PC-9 (cell line): Measurements from ENCODE around the gene C1QTNF7. TPM values are rescaled to one million over a fixed set of nuclear protein-coding genes. Genes with fewer than 3 reads are reported as not detected.

Source experiments
- BruUV-seq: library from RNA; stranded (reverse); fragments of 400-500 nt; replicated peaks from 2 replicates; lab custom pipeline; 2021; lab: Mats Ljungman, UMichigan
- CTCF ChIA-PET: fragments of 300-600 bp; sonication (Branson Sonifier 250); formaldehyde crosslinking; loops from one replicate; lab custom pipeline; 2022; ENCODE audit warnings: antibody characterized with exemption; lab: Charles Lee
- POLR2A ChIA-PET: fragments of 300-600 bp; sonication (Branson Sonifier 250); formaldehyde crosslinking; loops from one replicate; lab custom pipeline; 2022; ENCODE audit warnings: antibody characterized with exemption; ENCODE audit not compliant: unreplicated experiment; lab: Charles Lee
- DNase-seq, 2 experiments: peaks; one replicate each; pipeline versions ENCODE4 v3.0.0 to v3.0.0-alpha.2; 2015 to 2022; ENCODE audit warnings: mixed read lengths in 1 of 2
- H2AFZ ChIP-seq: fragments of 200-600 bp; sonication (generic); 2 replicates; pipeline ENCODE4 v1.8.1; 2017; ENCODE audit warnings: antibody characterized with exemption
- H3F3A ChIP-seq: fragments of 200-600 bp; sonication (generic); 2 replicates; pipeline ENCODE4 v1.8.1; 2017; ENCODE audit warnings: antibody characterized with exemption, mild to moderate bottlenecking, low read depth; ENCODE audit not compliant: insufficient read depth
- H3K27ac ChIP-seq: fragments of 200-600 bp; sonication (generic); 2 replicates; pipeline ENCODE4 v1.6.1; 2016; ENCODE audit warnings: mixed run types
- H3K27me3 ChIP-seq: fragments of 200-600 bp; sonication (generic); 2 replicates; pipeline ENCODE4 v1.6.1; 2016; ENCODE audit warnings: low read depth, mixed run types; ENCODE audit not compliant: insufficient read depth
- H3K36me3 ChIP-seq: fragments of 200-600 bp; sonication (generic); 2 replicates; pipeline ENCODE4 v1.6.1; 2016; ENCODE audit warnings: low read depth, mixed run types
- H3K4me1 ChIP-seq: fragments of 200-600 bp; sonication (generic); replicated peaks from 2 replicates; pipeline ENCODE4 v1.6.1; 2016; ENCODE audit warnings: mixed run types; ENCODE audit not compliant: insufficient read depth
- H3K4me2 ChIP-seq: fragments of 200-600 bp; sonication (generic); 2 replicates; pipeline ENCODE4 v1.6.1; 2017; ENCODE audit warnings: mixed run types
- H3K4me3 ChIP-seq: fragments of 200-600 bp; sonication (generic); 2 replicates; pipeline ENCODE4 v1.6.1; 2016; ENCODE audit warnings: mixed run types
- H3K79me2 ChIP-seq: fragments of 200-600 bp; sonication (generic); 2 replicates; pipeline ENCODE4 v1.6.1; 2017; ENCODE audit warnings: low read depth, mixed run types
- H3K9me2 ChIP-seq: fragments of 200-600 bp; sonication (generic); 2 replicates; pipeline ENCODE4 v1.8.1; 2017; ENCODE audit warnings: mild to moderate bottlenecking; ENCODE audit not compliant: insufficient read depth
- H3K9me3 ChIP-seq: fragments of 200-600 bp; sonication (generic); 2 replicates; pipeline ENCODE4 v1.8.1; 2016; ENCODE audit warnings: low read depth; ENCODE audit not compliant: insufficient read depth
- H4K20me1 ChIP-seq: fragments of 200-600 bp; sonication (generic); 2 replicates; pipeline ENCODE4 v1.8.1; 2017; ENCODE audit not compliant: insufficient read depth
- EZH2 ChIP-seq: fragments of 200-600 bp; sonication (generic); IDR thresholded peaks from 2 replicates; pipeline ENCODE4 v1.8.0; 2017; ENCODE audit warnings: antibody characterized with exemption, low read depth
- intact Hi-C: fragments of 100-400 bp; cut with micrococcal nuclease; formaldehyde crosslinking; loops from one replicate; pipeline ENCODE4 v1.10.0; 2022; ENCODE audit not compliant: unreplicated experiment
- total RNA-seq: library from RNA; stranded (reverse); gene quantifications from 2 replicates; pipeline ENCODE4 v1.2.3, GENCODE V29; 2021
- TF ChIP-seq, protein P1 (sequence below): fragments of 200-600 bp; sonication (generic); conservative IDR thresholded peaks from 2 replicates; pipeline ENCODE4 v1.6.1; 2017; ENCODE audit warnings: mixed run types, antibody characterized with exemption, mild to moderate bottlenecking, moderate library complexity

C1QTNF7 gene
- total RNA-seq, 1 experiment from 2014 or later: not detected

DNA sequence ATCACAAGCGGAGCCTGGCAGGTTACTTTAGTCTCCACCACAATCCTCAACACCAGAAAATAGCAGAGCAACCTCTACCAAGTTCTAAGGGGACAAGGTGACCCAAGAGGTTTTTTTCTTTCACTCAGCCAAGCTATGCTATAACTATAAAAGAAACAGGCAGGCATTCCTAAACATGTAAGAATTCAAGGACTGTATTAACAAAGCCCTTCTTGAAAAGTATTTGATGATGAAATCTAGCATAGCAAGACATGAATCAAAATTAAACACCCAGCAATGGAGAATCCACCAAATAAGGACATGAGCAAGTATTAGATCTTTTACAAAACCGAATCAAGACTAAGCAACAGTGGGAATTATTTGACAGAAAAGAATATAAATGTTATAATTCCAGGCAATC is 25.7 kb upstream of the C1QTNF7 start:
- H3K4me2 ChIP-seq: no peak overlapping the region
- H3F3A ChIP-seq: no peaks in the 10 kb centered on the region
- H3K4me1 ChIP-seq: peaks cover 10% of the 10 kb centered on the region; the same call in 1 of the 2 replicates
- no peak overlapping the region for H2AFZ ChIP-seq
- H3K9me3 ChIP-seq: no peaks in the 10 kb centered on the region
- no peaks in the 10 kb centered on the region for H4K20me1 ChIP-seq
- TF ChIP-seq EZH2: no peak
- TF ChIP-seq, protein P1, sequence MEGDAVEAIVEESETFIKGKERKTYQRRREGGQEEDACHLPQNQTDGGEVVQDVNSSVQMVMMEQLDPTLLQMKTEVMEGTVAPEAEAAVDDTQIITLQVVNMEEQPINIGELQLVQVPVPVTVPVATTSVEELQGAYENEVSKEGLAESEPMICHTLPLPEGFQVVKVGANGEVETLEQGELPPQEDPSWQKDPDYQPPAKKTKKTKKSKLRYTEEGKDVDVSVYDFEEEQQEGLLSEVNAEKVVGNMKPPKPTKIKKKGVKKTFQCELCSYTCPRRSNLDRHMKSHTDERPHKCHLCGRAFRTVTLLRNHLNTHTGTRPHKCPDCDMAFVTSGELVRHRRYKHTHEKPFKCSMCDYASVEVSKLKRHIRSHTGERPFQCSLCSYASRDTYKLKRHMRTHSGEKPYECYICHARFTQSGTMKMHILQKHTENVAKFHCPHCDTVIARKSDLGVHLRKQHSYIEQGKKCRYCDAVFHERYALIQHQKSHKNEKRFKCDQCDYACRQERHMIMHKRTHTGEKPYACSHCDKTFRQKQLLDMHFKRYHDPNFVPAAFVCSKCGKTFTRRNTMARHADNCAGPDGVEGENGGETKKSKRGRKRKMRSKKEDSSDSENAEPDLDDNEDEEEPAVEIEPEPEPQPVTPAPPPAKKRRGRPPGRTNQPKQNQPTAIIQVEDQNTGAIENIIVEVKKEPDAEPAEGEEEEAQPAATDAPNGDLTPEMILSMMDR: no peak
- no peak overlapping the region for H3K27ac ChIP-seq
- ChIA-PET POLR2A (no interaction called here), CTCF (no interaction called here)
- H3K4me3 ChIP-seq: no peak overlapping the region
- no peaks in the 10 kb centered on the region for H3K9me2 ChIP-seq
- no peaks in the 10 kb centered on the region for H3K36me3 ChIP-seq
- BruUV-seq: no TSS peak
- no peaks in the 10 kb centered on the region for H3K79me2 ChIP-seq
- intact Hi-C loops: loop anchor here (10.0 kb wide), 1 partner anchor 397 kb away; the partner anchor contains the start of gene CPEB2
- no peak for DNase-seq
- H3K27me3 ChIP-seq: no peaks in the 10 kb centered on the region

DNA sequence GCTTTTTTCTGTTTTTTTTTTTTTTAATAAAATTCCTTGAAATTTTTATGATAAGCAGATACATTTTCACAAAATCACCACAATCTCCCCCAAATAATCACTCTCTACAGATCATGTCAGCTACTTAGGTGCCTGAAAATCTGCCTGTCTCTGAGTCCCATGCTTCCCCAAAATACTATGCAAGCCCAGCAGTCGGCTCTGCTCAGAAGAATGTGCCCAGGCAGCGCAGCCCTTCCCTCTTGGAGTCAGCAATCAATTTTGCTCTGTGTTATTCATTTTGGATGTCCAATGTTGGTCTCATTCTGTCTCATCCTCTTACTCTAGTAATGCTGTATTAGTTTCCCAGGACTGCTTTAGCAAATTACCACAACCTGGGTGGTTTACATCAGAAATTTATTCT is 24.9 kb upstream of the C1QTNF7 start:
- Histone ChIP-seq H3K9me3 (no peaks in the 10 kb centered on the region), H3K27ac (no peak overlapping the region), H3K4me1 (peaks cover 10% of the 10 kb centered on the region; the same call in 1 of the 2 replicates), H3F3A (no peaks in the 10 kb centered on the region), H3K9me2 (no peaks in the 10 kb centered on the region), H2AFZ (no peak overlapping the region), H3K79me2 (no peaks in the 10 kb centered on the region), H4K20me1 (no peaks in the 10 kb centered on the region), H3K27me3 (no peaks in the 10 kb centered on the region), H3K4me3 (no peak overlapping the region), H3K36me3 (no peaks in the 10 kb centered on the region), H3K4me2 (no peak overlapping the region)
- DNase-seq: no peak
- intact Hi-C loops: loop anchor here (10.0 kb wide), 1 partner anchor 398 kb away; the partner anchor contains the start of gene CPEB2
- CTCF ChIA-PET: no interaction called here
- POLR2A ChIA-PET: no interaction called here
- TF ChIP-seq, protein P1: no peak
- no peak for TF ChIP-seq EZH2
- no TSS peak for BruUV-seq

DNA sequence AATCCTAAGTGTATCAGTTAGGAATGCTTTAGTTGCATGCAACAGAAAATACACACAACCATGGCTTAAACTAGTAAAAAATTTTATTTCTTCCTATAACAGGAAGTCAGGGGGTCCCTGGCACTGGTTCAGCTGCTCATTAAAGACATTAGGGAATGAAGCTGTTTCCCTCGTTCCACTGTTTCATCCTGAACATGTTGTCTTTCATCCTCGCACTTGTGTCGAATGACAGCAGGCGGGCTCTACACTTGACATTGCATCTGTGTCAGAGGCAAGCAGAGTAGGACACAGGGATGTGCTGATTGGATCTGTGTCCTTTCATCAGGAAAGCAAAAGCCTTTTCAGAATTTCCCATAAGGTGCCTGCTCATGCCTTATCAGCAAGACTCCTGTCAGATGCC is 22.8 kb upstream of the C1QTNF7 start:
- TF ChIP-seq EZH2: no peak
- TF ChIP-seq, protein P1: no peak
- H3K36me3 ChIP-seq: no peaks in the 10 kb centered on the region
- no peaks in the 10 kb centered on the region for H3F3A ChIP-seq
- H3K9me2 ChIP-seq: no peaks in the 10 kb centered on the region
- no peaks in the 10 kb centered on the region for H3K27me3 ChIP-seq
- POLR2A ChIA-PET: no interaction called here
- no peaks in the 10 kb centered on the region for H3K79me2 ChIP-seq
- no peaks in the 10 kb centered on the region for H3K9me3 ChIP-seq
- H3K4me2 ChIP-seq: no peak overlapping the region
- BruUV-seq: no TSS peak
- peaks cover 10% of the 10 kb centered on the region; the same call in 1 of the 2 replicates for H3K4me1 ChIP-seq
- CTCF ChIA-PET: no interaction called here
- intact Hi-C loops: loop anchor here (10.0 kb wide), 1 partner anchor 400 kb away; the partner anchor contains the start of gene CPEB2
- no peaks in the 10 kb centered on the region for H4K20me1 ChIP-seq
- no peak overlapping the region for H2AFZ ChIP-seq
- no peak for DNase-seq
- no peak overlapping the region for H3K4me3 ChIP-seq
- H3K27ac ChIP-seq: no peak overlapping the region
